Hepatocyte (in vitro differentiated cells): ENCODE data around the gene FMNL2. TPM values are rescaled to one million over a fixed set of nuclear protein-coding genes. Genes with fewer than 3 reads are reported as not detected.

Experiments
- DNase-seq: peaks from one replicate; pipeline ENCODE4 v3.0.0-alpha.2; 2016; ENCODE audit warnings: low spot score
- H2AFZ ChIP-seq: fragments of 200-600 bp; sonication (generic); 2 replicates; pipeline ENCODE4 v1.6.0; 2016; ENCODE audit warnings: antibody characterized with exemption, mild to moderate bottlenecking
- H3K27ac ChIP-seq: fragments of 200-600 bp; sonication (generic); 2 replicates; pipeline ENCODE4 v1.5.1; 2016; ENCODE audit warnings: mild to moderate bottlenecking
- H3K27me3 ChIP-seq: fragments of 200-600 bp; sonication (generic); 2 replicates; pipeline ENCODE4 v1.6.1; 2016
- H3K36me3 ChIP-seq: fragments of 200-600 bp; sonication (generic); replicated peaks from 2 replicates; pipeline ENCODE4 v1.5.1; 2016; ENCODE audit warnings: low read depth; ENCODE audit not compliant: insufficient read depth
- H3K4me1 ChIP-seq: fragments of 200-600 bp; sonication (generic); 2 replicates; pipeline ENCODE4 v1.5.1; 2016; ENCODE audit warnings: mild to moderate bottlenecking, moderate library complexity; ENCODE audit not compliant: insufficient read depth
- H3K4me2 ChIP-seq: fragments of 200-600 bp; sonication (generic); 2 replicates; pipeline ENCODE4 v1.6.0; 2016
- H3K4me3 ChIP-seq: fragments of 200-600 bp; sonication (generic); 2 replicates; pipeline ENCODE4 v1.5.1; 2016; ENCODE audit warnings: mild to moderate bottlenecking
- H3K79me2 ChIP-seq: fragments of 200-600 bp; sonication (generic); 2 replicates; pipeline ENCODE4 v1.6.0; 2017; ENCODE audit warnings: mild to moderate bottlenecking
- H3K9me2 ChIP-seq: fragments of 200-600 bp; sonication (generic); replicated peaks from 2 replicates; pipeline ENCODE4 v1.6.0; 2017; ENCODE audit warnings: mild to moderate bottlenecking; ENCODE audit not compliant: insufficient read depth
- H3K9me3 ChIP-seq: fragments of 200-600 bp; sonication (generic); 2 replicates; pipeline ENCODE4 v1.5.1; 2016; ENCODE audit warnings: low read depth, mild to moderate bottlenecking
- H4K20me1 ChIP-seq: fragments of 200-600 bp; sonication (generic); 2 replicates; pipeline ENCODE4 v1.6.0; 2016; ENCODE audit warnings: mild to moderate bottlenecking; ENCODE audit not compliant: insufficient read depth, poor library complexity, severe bottlenecking
- EZH2 ChIP-seq: fragments of 200-600 bp; sonication (generic); IDR thresholded peaks from 2 replicates; pipeline ENCODE4 v1.6.1; 2016; ENCODE audit warnings: antibody characterized with exemption, mild to moderate bottlenecking, borderline replicate concordance
- EZH2phosphoT487 ChIP-seq: fragments of 200-600 bp; sonication (generic); IDR thresholded peaks from one replicate; pipeline ENCODE4 v1.6.1; 2018; ENCODE audit warnings: antibody characterized with exemption, mild to moderate bottlenecking, low read depth, moderate library complexity; ENCODE audit not compliant: unreplicated experiment, severe bottlenecking
- WGBS: methylation state at CpG from one replicate; pipeline ENCODE4 v1.1.6; 2016; ENCODE audit warnings: low lambda C conversion rate; ENCODE audit errors: missing lambda C conversion rate; 5-methylcytosine and 5-hydroxymethylcytosine counted together
- polyA plus RNA-seq: library from polyadenylated mRNA; unstranded; fragments of >200 nt; fragmentation: Nextera tagmentation; extraction: Ambion mirVana; gene quantifications from 2 replicates; pipeline ENCODE4 v1.2.1, GENCODE V29; 2016
- total RNA-seq: library from RNA; depleted of rRNA; stranded (reverse); fragments of >200 nt; gene quantifications from 2 replicates; pipeline ENCODE4 v1.2.3, GENCODE V29; 2014
- TF ChIP-seq, protein P1 (sequence below): fragments of 200-600 bp; sonication (generic); IDR thresholded peaks from 2 replicates; pipeline ENCODE4 v1.5.1; 2016; ENCODE audit warnings: antibody characterized with exemption, mild to moderate bottlenecking; ENCODE audit not compliant: poor library complexity

The FMNL2 gene
- total and polyA plus RNA-seq, 2 experiments from 2014 or later = 11.7 to 53.6 TPM

DNA sequence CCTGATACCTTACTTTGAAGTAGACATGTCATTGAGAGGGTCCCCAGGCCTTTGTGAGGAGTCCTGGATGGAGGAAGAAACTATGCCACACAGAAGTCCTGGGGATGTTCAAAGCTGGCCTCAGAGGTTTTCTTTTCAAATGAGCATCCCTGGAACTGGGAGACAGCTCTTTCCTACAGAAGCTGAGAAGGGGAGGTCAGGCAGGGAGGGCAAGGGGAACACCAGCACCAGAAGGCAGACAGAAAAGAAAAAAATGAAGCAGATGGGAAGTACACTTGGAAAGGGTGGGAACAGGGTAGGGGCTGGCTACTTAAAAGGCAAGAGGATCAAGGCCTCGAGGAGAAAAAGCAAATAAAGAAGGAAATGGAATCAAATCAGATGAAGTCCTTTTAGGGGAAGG is 120.0 kb downstream of the FMNL2 start:
- TF ChIP-seq EZH2phosphoT487 (no peak), EZH2 (no peak)
- TF ChIP-seq, protein P1, sequence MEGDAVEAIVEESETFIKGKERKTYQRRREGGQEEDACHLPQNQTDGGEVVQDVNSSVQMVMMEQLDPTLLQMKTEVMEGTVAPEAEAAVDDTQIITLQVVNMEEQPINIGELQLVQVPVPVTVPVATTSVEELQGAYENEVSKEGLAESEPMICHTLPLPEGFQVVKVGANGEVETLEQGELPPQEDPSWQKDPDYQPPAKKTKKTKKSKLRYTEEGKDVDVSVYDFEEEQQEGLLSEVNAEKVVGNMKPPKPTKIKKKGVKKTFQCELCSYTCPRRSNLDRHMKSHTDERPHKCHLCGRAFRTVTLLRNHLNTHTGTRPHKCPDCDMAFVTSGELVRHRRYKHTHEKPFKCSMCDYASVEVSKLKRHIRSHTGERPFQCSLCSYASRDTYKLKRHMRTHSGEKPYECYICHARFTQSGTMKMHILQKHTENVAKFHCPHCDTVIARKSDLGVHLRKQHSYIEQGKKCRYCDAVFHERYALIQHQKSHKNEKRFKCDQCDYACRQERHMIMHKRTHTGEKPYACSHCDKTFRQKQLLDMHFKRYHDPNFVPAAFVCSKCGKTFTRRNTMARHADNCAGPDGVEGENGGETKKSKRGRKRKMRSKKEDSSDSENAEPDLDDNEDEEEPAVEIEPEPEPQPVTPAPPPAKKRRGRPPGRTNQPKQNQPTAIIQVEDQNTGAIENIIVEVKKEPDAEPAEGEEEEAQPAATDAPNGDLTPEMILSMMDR = no peak
- no peaks in the 10 kb centered on the region for H3K9me3 ChIP-seq
- H3K4me1 ChIP-seq = no peaks in the 10 kb centered on the region
- no peak overlapping the region for H2AFZ ChIP-seq
- H3K4me2 ChIP-seq = no peak overlapping the region
- H4K20me1 ChIP-seq = no peaks in the 10 kb centered on the region
- H3K27me3 ChIP-seq = no peaks in the 10 kb centered on the region
- no peak overlapping the region for H3K27ac ChIP-seq
- DNase-seq = no peak
- no peaks in the 10 kb centered on the region for H3K9me2 ChIP-seq
- H3K4me3 ChIP-seq = no peak overlapping the region
- peaks cover 78% of the 10 kb centered on the region for H3K79me2 ChIP-seq
- 55% methylated on average over 1 of the region's 1 CpG for WGBS
- H3K36me3 ChIP-seq = no peaks in the 10 kb centered on the region

DNA sequence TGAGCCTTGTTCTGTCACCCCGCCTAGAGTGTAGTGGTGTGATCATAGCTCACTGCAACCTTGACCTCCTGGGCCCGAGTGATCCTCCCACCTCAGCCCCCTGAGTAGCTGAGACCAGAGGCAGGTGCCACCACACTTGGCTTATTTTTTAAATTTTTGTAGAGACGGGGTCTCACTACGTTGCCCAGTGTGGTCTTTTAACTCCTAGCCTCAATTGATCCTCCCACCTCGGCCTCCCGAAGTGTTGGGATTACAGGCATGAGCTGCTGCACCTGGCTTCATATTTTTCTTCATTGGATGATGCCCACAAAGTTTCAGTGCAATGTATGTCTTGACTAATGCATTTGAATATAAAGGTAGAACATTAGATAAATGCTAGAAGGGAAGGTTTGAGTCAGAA is 120.8 kb downstream of the FMNL2 start:
- H2AFZ ChIP-seq = no peak overlapping the region
- peaks cover 79% of the 10 kb centered on the region for H3K79me2 ChIP-seq
- no peaks in the 10 kb centered on the region for H3K9me2 ChIP-seq
- no peaks in the 10 kb centered on the region for H4K20me1 ChIP-seq
- TF ChIP-seq, protein P1 = no peak
- TF ChIP-seq EZH2 (no peak), EZH2phosphoT487 (no peak)
- H3K4me2 ChIP-seq = no peak overlapping the region
- no peak overlapping the region for H3K4me3 ChIP-seq
- DNase-seq = no peak
- H3K27me3 ChIP-seq = no peaks in the 10 kb centered on the region
- no peaks in the 10 kb centered on the region for H3K9me3 ChIP-seq
- no peaks in the 10 kb centered on the region for H3K36me3 ChIP-seq
- no peaks in the 10 kb centered on the region for H3K4me1 ChIP-seq
- no peak overlapping the region for H3K27ac ChIP-seq
- 95% methylated on average over 6 of the region's 6 CpGs for WGBS

DNA sequence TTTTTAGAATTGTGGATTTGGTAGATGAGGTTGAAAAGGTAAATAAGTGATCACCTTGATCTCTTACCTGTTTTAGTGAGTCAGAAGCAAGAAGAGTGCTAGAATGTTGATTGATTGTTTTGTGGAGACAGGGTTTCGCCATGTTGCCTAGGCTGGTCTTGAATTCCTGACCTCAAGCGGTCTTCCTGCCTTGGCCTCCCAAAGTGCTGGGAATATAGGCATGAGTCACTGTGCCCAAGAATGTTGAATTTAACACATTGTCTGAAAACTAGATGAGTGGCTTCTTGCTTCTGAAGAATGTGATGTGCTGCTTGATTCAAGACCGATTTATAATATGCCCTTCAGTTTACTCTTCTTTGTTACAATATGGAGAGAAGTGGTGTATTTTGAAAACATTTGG is 121.3 kb downstream of the FMNL2 start:
- Histone ChIP-seq H3K4me1 (no peaks in the 10 kb centered on the region), H3K4me2 (no peak overlapping the region), H3K79me2 (peaks cover 79% of the 10 kb centered on the region), H3K9me3 (no peaks in the 10 kb centered on the region), H3K27ac (no peak overlapping the region), H2AFZ (no peak overlapping the region), H3K4me3 (no peak overlapping the region), H3K27me3 (no peaks in the 10 kb centered on the region), H3K9me2 (no peaks in the 10 kb centered on the region), H3K36me3 (no peaks in the 10 kb centered on the region), H4K20me1 (no peaks in the 10 kb centered on the region)
- 91% methylated on average over 3 of the region's 3 CpGs for WGBS
- no peak for DNase-seq
- TF ChIP-seq EZH2 (no peak), EZH2phosphoT487 (no peak)
- TF ChIP-seq, protein P1 = no peak

DNA sequence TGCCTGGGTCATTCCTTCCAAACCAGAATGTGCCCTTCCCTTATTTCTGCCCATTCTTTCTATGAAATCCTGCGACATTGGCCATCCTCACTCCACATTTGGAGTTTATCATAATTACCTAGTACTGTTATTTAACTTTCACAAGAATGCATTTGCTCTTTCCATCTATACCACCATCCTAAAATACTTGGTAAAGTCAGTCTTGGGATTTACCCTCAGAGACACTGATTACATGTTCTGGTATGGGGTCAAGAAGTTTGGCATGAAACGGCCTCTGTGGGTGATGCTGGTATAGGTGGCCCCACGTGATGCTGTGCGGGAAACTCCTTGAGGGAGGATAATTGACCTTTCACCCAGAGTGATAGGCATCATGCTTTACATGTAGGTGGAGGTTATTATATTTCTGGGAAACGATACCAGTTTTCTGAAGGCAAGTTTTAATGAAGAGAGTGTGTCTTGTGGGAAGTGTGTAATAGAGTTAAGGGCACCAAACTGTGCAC is 123.5 kb downstream of the FMNL2 start:
- Histone ChIP-seq H2AFZ (no peak overlapping the region), H3K27ac (no peak overlapping the region), H3K4me1 (no peaks in the 10 kb centered on the region), H3K79me2 (peaks cover 83% of the 10 kb centered on the region), H3K36me3 (no peaks in the 10 kb centered on the region), H3K9me2 (no peaks in the 10 kb centered on the region), H3K4me2 (no peak overlapping the region), H3K27me3 (no peaks in the 10 kb centered on the region), H3K4me3 (no peak overlapping the region), H3K9me3 (no peaks in the 10 kb centered on the region), H4K20me1 (no peaks in the 10 kb centered on the region)
- 97% methylated on average over 5 of the region's 5 CpGs for WGBS
- DNase-seq = no peak
- TF ChIP-seq EZH2 (no peak), EZH2phosphoT487 (no peak)
- TF ChIP-seq, protein P1 = no peak
